Measurements from ENCODE around the gene HBA1.

GRCh38 chr16:189604-190186 lies 13.2 kb downstream of the HBA1 start:
- TF ChIP-seq CTCF (IDR thresholded peaks at IDR 0.05; ENCODE audit: extremely low read depth in 1 of 2, insufficient read depth in 1 of 2, low read depth in 1 of 2, low read length in 2 of 2) (no peak), EZH2 (IDR thresholded peaks at IDR 0.05; ENCODE audit: borderline replicate concordance, low read depth, low read length, severe bottlenecking) (no peak), POLR2A (IDR thresholded peaks at IDR 0.05; ENCODE audit: low read depth, low read length) (no peak), MAX (IDR thresholded peaks at IDR 0.05; ENCODE audit: insufficient read depth, insufficient read length) (no peak), POLR2AphosphoS5 (IDR thresholded peaks at IDR 0.05; ENCODE audit: insufficient read depth, low read depth, low read length) (no peak), JUN (IDR thresholded peaks at IDR 0.05; ENCODE audit: borderline replicate concordance, insufficient read depth, insufficient read length, low read depth) (no peak), FOS (IDR thresholded peaks at IDR 0.05; ENCODE audit: borderline replicate concordance, insufficient read depth, low read length) (no peak)

Measured in endothelial cell of umbilical vein (primary cell).